ENCODE data around the gene SLX4IP.

The SLX4IP gene

DNA sequence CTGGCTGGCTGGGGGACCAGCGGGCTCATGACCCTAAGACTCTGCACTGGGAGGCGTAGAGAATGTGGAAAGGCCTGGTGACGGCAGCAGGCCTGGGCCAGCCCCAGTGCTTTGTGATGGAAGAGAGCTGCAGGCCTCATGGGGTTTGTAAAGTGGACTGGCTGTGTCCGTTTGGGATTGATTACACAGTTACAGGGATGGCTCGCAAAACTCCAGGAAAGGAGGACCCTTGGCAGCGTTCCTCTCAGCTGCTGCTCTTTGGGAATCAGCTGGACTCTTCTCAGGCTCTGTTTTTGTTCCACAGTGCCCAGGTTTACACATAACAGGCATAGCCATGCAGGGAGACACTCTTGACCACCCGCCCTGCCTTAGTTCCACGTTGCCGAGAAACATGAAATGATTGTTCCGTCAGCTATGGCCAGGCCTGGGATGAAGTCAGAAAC is 89.0 kb downstream of the SLX4IP start:
- no peak for DNase-seq

DNA sequence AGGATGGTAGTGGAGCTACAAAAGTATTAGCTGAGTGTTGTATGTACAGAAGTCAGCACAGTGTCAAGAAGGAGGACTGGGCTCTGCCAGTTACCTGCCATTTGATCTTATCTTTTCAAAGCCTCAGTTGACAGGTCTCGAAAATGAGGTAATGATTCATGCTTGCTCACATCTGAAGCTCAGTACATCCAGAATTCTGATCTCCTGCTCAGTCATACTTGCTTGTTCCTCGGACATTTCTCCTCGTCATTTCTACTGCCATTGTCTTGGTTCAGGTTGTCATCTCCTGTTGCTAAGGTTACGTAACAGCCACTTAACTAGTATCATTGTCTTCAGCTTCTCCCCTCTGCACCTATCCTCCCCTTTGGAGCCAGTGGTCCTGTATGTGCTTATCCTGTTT is 89.5 kb downstream of the SLX4IP start:
- DNase-seq = no peak

GRCh38 chr20:10527781-10528180 is 92.7 kb downstream of the SLX4IP start:
- DNase-seq = no peak

DNA sequence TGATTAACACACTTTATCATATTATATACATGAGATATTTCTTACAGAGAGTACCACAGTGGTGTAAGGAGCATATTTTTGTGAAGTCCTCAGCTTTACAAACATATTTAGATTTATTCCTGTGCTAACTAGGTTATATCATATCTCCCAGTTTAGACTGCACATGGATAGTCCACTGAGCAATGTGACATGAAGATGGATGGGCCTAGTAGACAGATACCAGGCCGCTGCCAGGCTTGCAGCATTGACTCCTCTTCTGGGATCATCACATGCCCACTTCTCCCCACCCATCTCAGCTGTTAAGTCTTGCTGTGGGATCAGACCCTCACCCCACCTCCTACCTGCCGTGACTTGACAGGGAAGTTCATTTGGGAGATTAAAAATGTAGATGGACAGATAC is 95.8 kb downstream of the SLX4IP start:
- no peak for DNase-seq

- DNase-seq = no peak
Observed at GRCh38 chr20:10531848-10532247, 96.7 kb downstream of the SLX4IP start.

DNA sequence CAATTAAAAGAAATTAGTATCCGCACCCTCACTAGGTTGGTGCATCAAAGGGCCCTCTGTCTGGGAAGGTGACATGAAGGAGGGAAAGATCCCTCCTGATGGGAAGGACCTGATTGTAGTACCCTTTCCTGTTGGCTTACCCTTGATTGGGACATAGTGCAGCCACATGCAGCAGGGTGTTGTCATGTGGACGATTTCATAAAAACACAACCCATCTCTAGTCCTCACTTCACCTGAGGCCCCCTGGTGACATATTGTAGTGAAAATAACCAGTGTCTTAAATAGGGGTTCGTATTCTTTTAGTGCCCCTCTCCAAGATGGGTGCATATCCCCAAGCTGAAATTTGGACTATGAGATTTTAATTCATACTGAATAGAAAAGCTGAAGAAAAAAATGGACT is 97.3 kb downstream of the SLX4IP start:
- DNase-seq = no peak

DNA sequence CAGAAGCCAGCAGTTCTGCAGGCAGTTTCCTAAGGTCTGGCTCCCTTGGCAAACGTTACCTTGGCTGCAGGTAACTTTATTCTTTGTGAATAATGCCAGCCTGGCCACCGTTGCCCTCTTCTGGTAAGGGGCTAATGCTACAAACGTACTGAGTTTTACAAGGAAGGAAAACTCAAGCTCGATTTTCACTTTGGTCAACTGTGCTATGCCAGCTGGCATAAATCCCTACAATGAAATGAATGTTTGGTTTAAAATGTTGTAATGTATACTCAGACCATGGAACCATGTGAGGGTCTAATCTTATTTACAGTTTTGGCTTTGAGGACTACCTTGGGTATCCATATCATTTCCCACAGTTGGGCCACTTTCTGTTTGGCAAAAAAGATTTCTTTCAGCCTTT is 101.4 kb downstream of the SLX4IP start:
- DNase-seq = no peak

DNA sequence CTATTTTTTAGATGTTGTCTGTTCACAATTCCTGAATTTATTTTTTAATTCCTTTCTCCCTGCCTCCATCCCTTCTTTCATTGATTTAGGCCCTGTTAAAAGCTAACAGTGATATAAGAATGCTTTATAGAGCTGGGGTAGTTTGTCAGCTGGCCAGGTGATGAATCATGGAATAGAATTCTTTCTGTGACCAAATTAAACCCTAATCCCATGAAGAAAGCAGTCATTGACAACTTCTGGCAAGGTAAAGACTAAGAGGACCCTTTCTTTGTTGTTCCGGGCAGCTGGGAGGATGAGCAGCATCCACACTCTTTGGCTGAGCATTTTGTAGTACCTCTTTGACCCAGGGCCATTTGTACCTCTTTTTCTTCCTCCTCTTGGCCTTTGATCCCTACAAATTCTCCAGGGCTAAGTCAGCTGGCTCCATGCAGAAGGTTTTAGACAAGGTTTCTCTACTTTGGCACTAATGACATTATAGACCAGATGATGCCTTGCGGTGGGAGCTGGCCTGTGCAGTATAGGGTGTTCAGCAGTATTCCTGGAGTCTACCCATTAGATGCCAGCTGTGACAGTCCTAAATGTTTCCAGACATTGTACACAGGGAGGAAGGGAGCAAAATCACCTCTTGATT is 102.9 kb downstream of the SLX4IP start:
- no peak for DNase-seq

- DNase-seq = no peak
Observed at GRCh38 chr20:10538768-10539167, 103.7 kb downstream of the SLX4IP start.

DNA sequence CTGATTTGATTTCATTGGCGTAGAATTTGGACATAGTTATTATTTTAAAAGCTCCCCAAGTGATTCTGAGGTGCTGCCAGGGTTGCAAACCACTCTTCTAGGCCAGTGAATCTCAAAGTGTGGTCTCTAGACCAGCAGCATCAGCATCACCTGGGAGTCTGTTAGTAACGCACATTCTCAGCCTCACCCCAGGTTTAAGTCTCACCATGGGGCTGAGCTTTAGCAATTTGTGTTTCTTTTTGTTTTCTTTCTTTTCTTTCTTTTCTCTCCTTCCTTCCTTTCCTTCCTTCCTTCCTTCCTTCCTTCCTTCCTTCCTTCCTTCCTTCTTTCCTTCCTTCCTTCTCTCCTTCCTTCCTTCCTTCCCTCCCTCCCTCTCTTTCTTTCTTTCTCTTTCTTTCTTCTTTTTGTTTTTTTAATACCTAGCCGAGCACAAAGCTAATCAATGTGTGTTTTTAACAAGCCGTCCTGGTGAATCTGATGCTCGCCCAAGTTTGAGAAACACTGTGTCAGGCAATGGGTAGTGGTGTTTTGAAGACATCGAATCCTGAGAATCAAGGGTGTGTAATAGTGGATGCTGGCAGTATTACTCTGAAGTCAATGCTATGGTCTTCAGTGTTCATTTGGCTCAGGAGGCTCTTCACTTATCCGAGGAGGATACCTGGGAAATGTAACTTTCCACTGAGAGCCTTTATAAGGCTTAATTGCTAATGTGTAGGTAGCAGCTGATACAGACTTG is 104.9 kb downstream of the SLX4IP start:
- no peak for DNase-seq

DNA sequence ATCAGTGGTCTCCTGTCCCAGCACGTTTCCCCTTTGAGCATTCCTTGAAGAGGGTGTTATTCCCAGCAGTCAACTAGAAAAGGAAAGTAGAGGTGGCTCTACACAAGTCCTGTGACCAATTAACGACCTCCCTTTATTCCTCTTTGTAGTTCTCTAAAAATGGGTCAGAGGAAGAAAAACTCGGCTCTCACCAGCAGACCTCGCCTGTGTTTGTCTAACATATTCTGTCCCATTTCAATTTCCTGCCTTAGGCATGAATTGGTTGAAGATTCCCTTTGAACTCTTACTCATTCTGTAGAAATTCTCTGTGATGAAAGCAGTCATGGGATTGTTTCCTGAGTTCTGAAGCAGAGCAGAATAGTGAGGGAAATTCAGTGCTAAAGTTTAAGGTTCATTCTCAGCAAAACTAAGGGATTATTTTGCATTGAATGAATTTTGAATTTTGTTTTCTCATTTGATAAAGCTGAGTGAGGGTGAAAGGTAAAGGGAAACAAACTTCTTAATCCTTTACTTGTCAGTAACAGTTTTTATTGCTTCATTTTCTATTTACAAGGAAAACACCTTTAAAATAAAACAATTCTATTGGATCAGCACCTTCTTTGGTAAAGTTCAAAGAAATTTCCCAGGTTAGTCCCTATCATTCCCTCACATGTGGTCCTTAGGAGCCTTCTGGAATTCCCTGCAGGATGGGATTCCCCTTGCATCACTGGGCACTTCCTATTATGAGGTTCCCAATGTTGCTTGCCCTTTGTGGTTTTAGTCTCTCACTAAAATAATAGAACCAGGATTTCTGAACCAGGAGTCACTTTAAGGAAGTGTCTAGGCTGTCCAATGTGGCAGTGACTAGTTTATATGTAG is 105.8 kb downstream of the SLX4IP start:
- no peak for DNase-seq

- DNase-seq = no peak
Observed at GRCh38 chr20:10541668-10542411, 106.7 kb downstream of the SLX4IP start.

GRCh38 chr20:10542442-10542841 is 107.3 kb downstream of the SLX4IP start:
- DNase-seq = no peak

DNA sequence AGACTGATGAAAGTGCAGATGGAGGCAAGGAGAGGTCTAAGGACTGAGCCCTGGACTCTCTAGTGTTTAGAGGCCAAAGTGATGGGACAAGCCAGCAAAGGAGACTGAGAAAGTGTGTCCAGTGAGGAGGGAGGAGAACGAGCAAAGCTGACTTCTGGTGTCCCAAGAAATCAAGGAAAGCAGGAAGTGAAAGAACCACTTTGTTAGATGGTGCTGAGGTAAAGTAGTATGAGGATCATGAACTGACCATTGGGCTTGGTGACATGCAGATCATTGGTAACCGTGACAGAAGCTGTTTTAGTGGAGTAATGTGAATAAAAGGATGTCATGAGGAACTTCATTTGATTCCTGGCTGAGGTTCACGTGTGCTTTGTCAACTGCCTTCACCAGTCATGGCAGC is 108.4 kb downstream of the SLX4IP start:
- DNase-seq = no peak

DNA sequence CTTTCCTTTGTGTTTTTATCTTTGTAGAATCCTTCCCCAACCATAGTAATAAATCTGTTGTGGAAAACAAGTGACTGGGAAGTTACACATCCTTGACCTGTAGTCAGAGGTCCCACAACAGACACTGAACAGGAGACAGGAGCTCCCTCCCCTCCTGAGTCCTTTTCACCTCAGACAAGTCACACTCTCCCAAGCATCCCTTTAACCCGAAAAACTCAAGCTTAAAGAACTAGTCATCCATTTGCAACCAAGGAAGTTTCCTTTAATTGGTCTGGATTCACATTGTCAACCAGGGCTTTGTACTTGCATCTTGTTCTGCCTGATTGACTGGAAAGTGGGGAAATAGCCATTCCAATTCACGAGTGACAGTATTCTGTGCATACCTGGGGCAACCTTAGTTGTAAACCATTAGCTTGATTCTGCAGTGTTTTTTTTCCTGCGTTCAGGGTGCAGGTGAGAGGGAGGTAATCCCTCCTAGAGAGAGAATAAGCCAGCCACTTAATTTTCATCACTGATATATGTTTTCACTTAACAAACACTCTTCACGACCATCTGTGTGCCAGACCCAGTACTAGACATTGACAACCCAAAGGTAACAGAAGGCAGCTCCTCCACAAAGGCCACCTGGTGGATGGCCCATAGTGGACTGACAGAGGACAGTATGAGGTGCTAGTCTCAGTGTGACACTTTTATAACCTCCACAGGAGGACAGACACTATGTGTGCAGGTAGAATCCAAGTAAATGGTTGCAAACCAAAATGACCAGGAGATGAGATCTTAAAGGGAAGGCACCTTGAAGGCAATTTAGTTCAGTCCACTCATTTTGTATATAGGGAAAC is 112.4 kb downstream of the SLX4IP start:
- DNase-seq = no peak

DNA sequence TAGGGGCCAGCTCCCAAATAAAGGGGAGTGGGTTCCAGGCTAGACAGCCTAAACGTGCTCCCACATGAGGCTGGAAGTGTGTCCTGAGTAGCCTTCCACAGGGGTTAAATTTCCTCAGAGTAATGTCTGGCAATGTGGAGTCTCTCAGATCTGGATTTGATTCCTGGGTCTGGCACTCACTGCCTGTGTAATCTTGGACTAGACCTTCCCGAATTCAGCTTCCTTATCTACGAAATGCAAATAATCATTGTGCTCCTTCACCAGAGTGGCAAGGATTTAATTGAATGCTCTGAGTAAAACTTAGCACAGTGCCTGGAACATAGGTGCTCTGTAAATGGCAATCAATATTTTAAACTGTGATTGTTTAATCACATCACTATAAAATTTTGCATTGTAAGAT is 114.4 kb downstream of the SLX4IP start:
- no peak for DNase-seq

GRCh38 chr20:10550204-10551118 is 115.4 kb downstream of the SLX4IP start:
- DNase-seq = no peak

DNA sequence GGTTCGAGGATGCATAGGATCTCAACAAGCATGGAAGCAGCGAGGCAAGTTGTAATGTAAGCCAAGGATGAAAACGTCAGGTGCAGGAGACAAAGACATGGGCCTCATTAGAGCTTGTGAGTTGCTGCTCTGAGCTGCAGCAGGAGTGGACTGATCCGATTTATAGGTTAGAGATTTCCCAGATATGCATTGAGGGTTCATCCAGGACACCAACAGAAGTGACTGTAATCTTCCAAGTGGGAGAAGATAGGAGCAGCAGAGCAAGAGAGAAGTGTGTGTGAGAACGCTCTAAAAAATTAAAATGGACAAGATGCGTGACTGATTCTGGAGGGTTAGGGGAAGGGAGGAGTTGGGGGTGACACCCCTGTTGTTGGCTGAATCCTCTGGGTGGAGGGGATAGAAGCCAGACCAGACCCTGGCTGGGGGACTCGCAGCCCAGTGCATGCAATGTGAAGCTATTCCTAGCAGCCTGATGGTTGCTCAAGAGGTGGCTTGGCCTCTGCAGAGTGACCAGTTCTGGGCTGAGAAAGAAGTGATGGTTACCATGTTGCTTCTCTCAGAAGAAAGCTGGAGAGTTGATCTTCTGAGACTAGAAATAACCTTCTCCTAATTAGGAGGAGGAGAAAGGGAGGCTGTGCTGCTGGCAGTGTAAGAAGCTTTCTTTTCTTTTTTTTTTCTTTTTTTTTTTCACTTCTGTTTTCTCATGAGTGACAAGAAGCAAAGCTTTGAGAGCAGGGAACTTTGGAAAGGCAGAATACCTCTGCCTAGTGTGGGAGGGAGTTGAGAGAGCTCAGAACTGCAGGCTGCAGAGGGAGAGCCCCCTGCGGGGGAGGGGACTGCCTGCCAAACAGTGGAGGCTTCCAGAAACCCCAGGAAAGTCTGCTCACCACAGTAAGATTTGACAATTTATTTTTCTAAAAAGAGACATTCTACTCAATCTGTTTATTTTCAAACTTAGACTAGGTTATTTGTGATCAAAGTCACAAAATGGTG is 116.9 kb downstream of the SLX4IP start:
- DNase-seq = no peak

- DNase-seq = no peak
Observed at GRCh38 chr20:10553326-10553984, 118.3 kb downstream of the SLX4IP start.
